T-helper 17 cell (primary cell): ENCODE results near the gene DAPK3. TPM values are rescaled to one million over a fixed set of nuclear protein-coding genes. Genes with fewer than 3 reads are reported as not detected.
"Not testable (repeated sequence)": the region's sequence is repeated elsewhere in the genome, so short reads cannot be mapped to it uniquely, and the experiment has no call there.

ENCODE experiments used
- ATAC-seq: fragments of 150-1000 bp; cut with Tn5 transposase; 2 replicates; pipeline ENCODE4 v1.10.0; 2021; ENCODE audit warnings: mild to moderate bottlenecking, moderate library complexity
- DNase-seq, 3 donors: peaks; one replicate each; pipeline versions ENCODE4 v3.0.0 to v3.0.0-alpha.2; 2020 to 2021
- H3K9me3 ChIP-seq: one replicate; pipeline ENCODE4 v1.7.0; 2013; ENCODE audit warnings: low read length, mild to moderate bottlenecking; ENCODE audit not compliant: control insufficient read depth, poor library complexity, severe bottlenecking
- H3K27ac Mint-ChIP-seq: one replicate; pipeline ENCODE4 v1.8.0; 2022; ENCODE audit warnings: mild to moderate bottlenecking, moderate library complexity, mixed read lengths
- H3K27me3 Mint-ChIP-seq: one replicate; pipeline ENCODE4 v1.8.0; 2022; ENCODE audit warnings: mixed read lengths
- H3K36me3 Mint-ChIP-seq: one replicate; pipeline ENCODE4 v1.8.0; 2022; ENCODE audit warnings: low read depth, mixed read lengths
- H3K4me1 Mint-ChIP-seq: one replicate; pipeline ENCODE4 v1.8.0; 2022; ENCODE audit warnings: mild to moderate bottlenecking, mixed read lengths
- H3K4me3 Mint-ChIP-seq: one replicate; pipeline ENCODE4 v1.8.0; 2022; ENCODE audit warnings: mild to moderate bottlenecking, moderate library complexity, mixed read lengths
- total RNA-seq, 4 donors: library from RNA in 2 of 4; stranded (reverse) in 2 of 4; gene quantifications; one replicate each; pipeline ENCODE4 v1.2.3 and lab custom pipeline; 2022 to 2026

DAPK3 gene
- total RNA-seq, 2 donors from 2014 or later, result 28.7 to 31.3 TPM

DNA sequence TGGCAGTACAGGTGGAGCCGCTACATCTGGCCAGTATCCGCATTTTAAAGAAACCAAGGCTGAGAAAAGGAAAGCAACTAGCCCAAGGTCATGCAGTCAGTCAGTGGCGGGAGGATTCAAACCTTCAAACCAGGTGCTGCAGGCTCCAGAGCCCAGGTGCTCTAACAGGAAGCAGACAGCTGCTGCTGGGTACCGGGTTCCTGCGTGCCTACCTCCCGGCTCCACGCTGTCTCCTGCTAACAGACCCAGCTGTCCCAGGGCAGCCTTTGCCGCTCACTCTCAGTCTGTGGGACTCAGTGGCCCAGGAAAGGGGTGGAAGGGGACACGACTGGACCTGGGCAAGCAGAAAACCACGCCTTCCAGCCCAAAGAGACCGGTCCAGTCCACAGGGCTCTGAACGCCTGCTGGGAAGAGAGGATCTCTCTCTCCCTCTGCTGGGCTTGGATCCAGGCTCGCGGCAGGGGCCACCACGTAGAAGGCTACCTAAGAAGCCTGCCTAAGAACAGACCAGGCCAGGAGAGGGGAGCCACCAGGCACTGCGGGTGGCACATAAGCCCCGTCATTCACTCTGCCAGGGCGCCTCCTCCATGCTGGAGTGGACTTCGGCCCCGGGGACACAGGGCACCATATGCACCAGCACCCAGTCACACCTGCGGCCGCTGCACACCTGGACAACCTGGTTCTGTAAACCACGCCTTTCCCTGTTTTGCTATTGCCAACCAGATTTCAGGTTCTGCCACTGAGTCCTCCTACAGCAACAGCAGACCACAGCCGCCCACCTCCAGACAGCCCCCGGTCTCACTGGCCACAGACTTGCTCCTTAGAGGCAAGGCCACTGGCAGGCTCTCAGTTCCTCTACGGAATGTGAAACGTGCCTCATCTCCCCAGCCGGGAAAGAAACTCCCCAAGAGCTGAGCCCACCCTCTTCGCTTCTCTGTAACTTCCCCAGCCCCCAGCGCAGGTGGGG lies 4.6 kb downstream of the DAPK3 start:
- peaks cover 7% of the 10 kb centered on the region for H3K36me3 Mint-ChIP-seq
- no peaks in the 10 kb centered on the region for H3K27me3 Mint-ChIP-seq
- H3K4me1 Mint-ChIP-seq, result peaks cover 18% of the 10 kb centered on the region
- no peak overlapping the region for H3K4me3 Mint-ChIP-seq
- no peak overlapping the region for H3K27ac Mint-ChIP-seq
- no peaks in the 10 kb centered on the region for H3K9me3 ChIP-seq
- DNase-seq (no peak), ATAC-seq (no peak)

DNA sequence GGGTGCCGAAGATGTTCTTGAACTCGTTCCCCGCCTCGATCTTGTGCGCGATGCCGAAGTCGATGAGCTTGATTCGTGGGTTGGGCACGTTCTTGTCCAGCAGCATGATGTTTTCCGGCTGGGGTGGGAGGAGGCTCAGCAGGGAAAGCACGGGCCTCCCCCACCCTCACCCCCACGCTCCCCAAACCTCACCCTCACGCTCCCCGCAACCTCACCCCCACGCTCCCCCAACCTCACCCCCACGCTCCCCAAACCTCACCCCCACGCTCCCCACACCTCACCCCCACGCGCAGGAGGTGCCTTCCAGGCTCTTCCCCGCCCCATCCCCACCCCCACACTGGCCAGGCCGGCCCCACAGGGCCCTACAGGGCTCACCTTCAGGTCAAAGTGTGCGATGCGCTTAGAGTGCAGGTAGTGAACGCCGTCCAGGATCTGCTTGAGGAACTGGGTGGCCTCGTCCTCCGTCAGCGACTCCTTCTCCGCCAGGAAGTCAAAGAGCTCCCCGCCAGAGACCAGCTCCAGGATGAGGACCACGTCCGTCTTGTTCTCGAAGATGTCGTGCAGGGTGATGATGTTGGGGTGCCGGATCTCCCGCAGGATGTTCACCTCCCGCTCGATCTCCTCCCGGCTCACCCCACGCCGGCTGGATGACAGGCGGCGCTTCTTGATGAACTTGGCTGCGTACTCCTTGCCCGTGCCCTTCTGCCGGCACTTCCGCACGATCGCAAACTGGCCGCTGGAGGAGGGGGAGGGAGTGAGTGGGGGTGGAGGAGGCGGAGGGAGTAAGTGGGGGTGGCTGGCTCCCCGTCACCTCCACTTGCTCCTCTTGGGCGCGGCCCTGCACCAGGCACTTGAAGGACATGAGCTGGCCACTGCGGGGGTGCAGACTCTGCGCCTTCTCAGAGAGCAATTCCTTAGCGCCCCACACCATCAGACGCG lies 6.4 kb downstream of the DAPK3 start:
- H3K27ac Mint-ChIP-seq, result no peak overlapping the region
- H3K4me3 Mint-ChIP-seq, result no peak overlapping the region
- H3K9me3 ChIP-seq, result no peaks in the 10 kb centered on the region
- peaks cover 5% of the 10 kb centered on the region for H3K36me3 Mint-ChIP-seq
- H3K4me1 Mint-ChIP-seq, result peaks cover 5% of the 10 kb centered on the region
- DNase-seq, result no peak
- no peaks in the 10 kb centered on the region for H3K27me3 Mint-ChIP-seq
- no peak for ATAC-seq

DNA sequence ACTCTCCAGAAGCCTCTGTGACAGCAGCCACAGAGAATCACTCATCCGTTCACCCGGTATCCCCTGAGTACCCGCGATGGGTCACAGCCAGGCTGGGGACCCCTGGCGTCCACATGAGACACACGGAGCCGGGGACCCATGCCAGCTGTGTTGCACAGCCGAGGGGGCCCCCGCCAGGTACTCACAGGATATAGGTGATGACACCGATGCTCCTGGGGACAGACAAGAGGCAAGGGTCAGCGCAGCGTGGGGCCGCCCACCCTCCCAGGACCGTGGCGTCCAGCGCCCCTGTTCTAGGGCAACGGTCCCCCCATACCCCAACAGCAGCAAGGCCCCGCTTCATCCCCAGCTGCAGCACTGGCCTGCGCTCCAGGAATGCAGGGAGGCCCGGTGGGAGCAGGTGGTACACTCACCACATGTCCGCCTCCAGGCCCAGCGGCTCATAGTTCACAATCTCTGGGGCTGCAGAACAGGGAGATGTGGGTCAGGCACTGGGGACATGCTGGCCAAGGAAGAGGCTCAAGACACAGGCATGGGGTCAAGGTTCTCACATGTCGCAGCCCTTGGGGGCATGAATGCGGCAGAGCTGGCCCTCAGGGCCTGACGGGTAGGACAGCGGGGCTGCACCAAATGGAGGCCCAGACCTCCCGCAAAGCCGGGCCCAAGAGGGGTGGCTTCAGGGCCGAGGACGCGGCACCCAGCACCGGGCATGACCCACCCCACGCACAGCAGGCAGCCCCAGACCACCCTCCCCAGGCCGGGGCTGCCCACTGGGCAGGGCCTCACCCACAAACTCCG lies 7.2 kb downstream of the DAPK3 start:
- Mint-ChIP-seq H3K36me3 (peaks cover 5% of the 10 kb centered on the region), H3K4me3 (no peak overlapping the region), H3K27me3 (no peaks in the 10 kb centered on the region), H3K4me1 (peaks cover 2% of the 10 kb centered on the region), H3K27ac (no peak overlapping the region)
- DNase-seq (no peak), ATAC-seq (no peak)
- no peaks in the 10 kb centered on the region for H3K9me3 ChIP-seq

DNA sequence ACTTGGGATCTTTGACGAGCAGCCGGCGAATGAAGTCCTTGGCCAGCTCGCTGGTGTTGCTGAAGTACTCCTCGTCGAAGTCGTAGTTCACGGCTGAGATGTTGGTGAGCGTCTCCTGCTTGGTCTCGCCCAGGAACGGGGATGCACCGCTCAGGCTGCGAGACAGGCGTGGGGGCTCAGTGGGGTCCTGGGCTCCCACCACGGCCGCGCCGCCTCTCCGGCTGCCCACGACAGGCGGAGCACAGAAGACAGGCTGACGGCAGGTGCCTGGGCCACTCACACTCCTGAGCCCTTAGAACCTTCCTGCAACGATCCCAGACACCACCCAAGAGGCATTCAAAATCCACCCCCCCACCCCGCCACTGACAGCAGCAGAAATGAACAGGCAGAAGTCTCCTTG lies 9.9 kb downstream of the DAPK3 start:
- H3K4me3 Mint-ChIP-seq, result no peak overlapping the region
- H3K36me3 Mint-ChIP-seq, result peaks cover 2% of the 10 kb centered on the region
- ATAC-seq (no peak), DNase-seq (no peak)
- no peaks in the 10 kb centered on the region for H3K4me1 Mint-ChIP-seq
- no peak overlapping the region for H3K27ac Mint-ChIP-seq
- H3K27me3 Mint-ChIP-seq, result no peaks in the 10 kb centered on the region
- H3K9me3 ChIP-seq, result no peaks in the 10 kb centered on the region

DNA sequence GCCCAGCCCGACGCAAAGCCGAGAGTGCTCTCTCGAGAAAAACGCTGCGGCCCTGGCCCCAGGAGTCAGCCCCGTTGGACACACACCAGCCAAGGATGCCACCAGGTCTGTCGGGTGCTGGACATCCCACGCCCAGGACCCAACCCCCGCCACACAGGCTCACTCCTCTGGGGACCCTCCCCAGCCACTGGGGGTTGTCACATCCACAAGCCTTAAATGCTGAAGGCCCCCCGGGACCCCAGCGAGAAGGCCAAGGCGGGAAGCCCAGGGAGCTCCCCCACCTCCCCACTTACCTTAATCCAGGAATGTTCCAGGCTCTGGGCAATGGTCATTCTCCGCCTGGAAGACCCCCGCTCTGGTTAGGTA lies 11.2 kb downstream of the DAPK3 start:
- ATAC-seq (no peak), DNase-seq (no peak)
- H3K9me3 ChIP-seq, result no peaks in the 10 kb centered on the region
- H3K4me3 Mint-ChIP-seq, result no peak overlapping the region
- H3K27ac Mint-ChIP-seq, result no peak overlapping the region
- peaks cover 2% of the 10 kb centered on the region for H3K36me3 Mint-ChIP-seq
- peaks cover under 1% of the 10 kb centered on the region for H3K4me1 Mint-ChIP-seq
- H3K27me3 Mint-ChIP-seq, result no peaks in the 10 kb centered on the region

DNA sequence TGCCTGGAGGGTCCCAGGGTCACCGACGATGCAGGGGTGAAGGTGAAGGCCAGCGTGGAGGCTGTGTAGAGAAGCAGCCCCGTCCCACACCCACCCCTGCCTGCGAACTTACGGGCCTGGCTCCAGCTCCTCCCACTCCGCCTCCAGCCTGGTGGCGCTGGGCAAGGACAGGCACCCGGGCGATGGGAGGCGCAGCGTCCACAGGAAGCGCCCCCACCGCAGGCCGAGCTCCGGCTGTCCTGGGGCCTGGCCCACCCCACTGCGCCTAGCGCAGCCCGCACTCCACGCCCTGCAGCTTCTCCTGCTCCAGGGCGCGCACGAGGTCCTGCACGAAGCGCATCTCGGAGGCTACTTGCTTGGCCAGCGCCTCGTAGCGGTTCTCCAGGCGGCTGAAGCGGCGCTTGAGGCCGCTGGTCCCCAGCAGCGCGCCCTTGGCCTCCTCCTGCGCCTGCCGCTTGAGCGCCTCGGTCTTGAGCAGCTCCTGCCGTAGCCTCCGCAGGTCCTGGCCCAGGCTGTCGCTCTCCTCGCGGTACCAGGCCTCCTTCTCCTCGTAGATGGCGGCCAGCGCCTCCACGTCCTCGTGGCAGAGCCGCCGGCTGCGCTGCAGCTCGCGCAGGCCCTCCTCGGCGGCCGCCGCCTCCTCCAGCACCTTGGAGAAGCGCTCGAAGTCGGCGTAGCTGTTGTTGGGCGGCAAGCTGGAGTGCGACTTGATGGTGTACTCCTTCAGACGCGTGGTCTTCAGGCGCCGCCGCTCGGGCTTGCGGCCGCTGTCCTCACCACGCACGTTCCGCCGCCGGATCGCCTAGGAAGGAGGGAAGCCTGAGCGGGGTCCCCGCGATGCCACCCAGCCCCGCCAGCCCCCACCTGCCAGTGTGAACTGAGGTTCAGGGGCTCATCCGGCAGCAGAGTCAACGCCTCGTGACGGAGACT lies 11.8 kb downstream of the DAPK3 start:
- Mint-ChIP-seq H3K36me3 (peaks cover 2% of the 10 kb centered on the region), H3K4me1 (peaks cover 2% of the 10 kb centered on the region), H3K27ac (no peak overlapping the region), H3K4me3 (no peak overlapping the region), H3K27me3 (no peaks in the 10 kb centered on the region)
- ATAC-seq (no peak), DNase-seq (no peak)
- no peaks in the 10 kb centered on the region for H3K9me3 ChIP-seq

DNA sequence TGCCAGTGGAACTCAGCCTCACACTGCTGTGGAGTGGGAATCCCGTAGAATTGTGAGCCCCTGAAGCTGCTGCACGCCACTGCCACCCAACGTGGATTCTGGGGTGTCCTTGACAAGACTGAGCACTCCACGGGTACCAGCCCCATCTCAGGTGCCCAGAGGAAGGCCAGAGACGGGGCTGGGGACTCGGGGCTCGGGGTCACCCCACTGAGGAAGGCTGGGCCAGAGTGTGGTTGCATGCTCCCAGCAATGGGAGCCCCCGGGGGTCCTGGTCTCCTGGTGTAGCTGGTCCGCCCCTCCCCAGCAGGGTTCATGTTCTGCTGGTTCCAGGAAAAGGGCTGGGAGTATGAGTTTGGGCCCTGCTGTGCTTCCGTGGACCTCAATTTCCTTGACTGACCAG lies 15.2 kb downstream of the DAPK3 start:
- Mint-ChIP-seq H3K4me1 (peaks cover 10% of the 10 kb centered on the region), H3K4me3 (no peak overlapping the region), H3K27me3 (peaks cover 12% of the 10 kb centered on the region), H3K27ac (no peak overlapping the region), H3K36me3 (no peaks in the 10 kb centered on the region)
- no peak for ATAC-seq
- no peak for DNase-seq
- H3K9me3 ChIP-seq, result no peaks in the 10 kb centered on the region

DNA sequence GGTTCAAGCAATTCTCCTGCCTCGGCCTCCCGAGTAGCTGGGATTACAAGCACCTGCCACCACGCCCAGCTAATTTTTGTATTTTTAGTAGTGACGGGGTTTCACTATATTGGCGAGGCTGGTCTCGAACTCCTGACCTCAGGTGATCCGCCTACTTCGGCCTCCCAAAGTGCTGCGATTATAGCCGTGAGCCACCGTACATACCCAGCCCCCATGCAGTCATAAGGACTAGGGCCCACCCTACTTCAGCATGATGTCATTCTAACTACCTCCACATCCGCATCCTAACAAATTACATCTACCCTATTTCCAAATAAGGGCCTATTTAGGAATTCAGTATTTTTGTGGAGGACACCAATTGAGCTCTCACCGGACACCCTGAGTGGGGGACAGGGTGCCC lies 15.6 kb downstream of the DAPK3 start:
- Mint-ChIP-seq H3K27ac (peak overlapping the region; percentile 34), H3K27me3 (peaks cover 12% of the 10 kb centered on the region), H3K4me1 (peaks cover 10% of the 10 kb centered on the region)
- ATAC-seq, DNase-seq, H3K4me3 Mint-ChIP-seq, H3K9me3 ChIP-seq, H3K36me3 Mint-ChIP-seq: not testable (repeated sequence)

DNA sequence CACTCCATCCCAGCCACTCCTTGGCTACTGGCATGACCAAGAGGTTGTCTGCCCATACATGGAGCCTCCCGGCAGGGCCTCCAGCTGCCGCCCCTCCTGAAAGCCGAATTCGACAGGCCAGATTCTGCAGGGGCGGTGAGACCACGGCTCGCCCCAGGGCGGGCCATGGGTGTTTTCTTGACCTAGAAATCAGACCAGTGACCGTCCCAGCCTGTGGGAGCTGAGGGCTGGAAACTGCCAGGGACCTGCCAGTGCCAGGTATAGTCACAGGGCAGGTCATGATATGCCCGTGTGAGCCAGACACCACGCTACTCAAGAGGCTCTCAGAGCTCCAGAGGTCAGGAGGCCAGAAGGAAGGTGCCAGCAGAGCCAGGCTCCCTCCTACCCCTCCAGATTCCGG lies 16.8 kb downstream of the DAPK3 start:
- ATAC-seq (no peak), DNase-seq (no peak)
- Mint-ChIP-seq H3K27me3 (peaks cover 12% of the 10 kb centered on the region), H3K4me1 (peaks cover 10% of the 10 kb centered on the region), H3K27ac (no peak overlapping the region), H3K36me3 (no peaks in the 10 kb centered on the region), H3K4me3 (no peak overlapping the region)
- no peaks in the 10 kb centered on the region for H3K9me3 ChIP-seq

DNA sequence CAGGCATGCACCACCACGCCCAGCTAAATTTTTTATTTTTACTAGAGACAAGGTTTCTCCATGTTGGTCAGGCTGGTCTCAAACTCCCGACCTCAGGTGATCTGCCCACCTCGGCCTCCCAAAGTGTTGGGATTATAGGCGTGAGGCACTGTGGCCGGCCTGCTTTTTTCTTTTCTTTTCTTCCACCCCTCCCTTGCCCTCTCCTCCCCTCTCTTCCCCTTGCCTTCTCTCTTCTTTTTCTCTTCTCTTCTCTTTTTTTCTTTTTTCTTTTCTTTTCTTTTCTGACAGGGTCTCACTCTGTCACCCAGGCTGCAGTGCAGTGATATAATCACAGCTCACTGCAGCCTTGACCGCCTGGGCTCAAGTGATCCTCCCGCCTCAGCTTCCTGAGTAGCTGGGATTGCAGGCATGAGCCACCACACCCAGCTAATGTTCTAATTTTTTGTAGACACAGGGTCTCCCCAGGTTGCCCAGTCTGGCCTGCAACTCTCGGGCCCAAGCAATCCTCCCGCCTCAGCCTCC lies 18.1 kb downstream of the DAPK3 start:
- H3K4me3 Mint-ChIP-seq, H3K36me3 Mint-ChIP-seq, DNase-seq, ATAC-seq, H3K9me3 ChIP-seq: not testable (repeated sequence)
- H3K4me1 Mint-ChIP-seq, result peaks cover 10% of the 10 kb centered on the region
- H3K27me3 Mint-ChIP-seq, result peaks cover 12% of the 10 kb centered on the region
- peak overlapping the region; percentile 45 for H3K27ac Mint-ChIP-seq

DNA sequence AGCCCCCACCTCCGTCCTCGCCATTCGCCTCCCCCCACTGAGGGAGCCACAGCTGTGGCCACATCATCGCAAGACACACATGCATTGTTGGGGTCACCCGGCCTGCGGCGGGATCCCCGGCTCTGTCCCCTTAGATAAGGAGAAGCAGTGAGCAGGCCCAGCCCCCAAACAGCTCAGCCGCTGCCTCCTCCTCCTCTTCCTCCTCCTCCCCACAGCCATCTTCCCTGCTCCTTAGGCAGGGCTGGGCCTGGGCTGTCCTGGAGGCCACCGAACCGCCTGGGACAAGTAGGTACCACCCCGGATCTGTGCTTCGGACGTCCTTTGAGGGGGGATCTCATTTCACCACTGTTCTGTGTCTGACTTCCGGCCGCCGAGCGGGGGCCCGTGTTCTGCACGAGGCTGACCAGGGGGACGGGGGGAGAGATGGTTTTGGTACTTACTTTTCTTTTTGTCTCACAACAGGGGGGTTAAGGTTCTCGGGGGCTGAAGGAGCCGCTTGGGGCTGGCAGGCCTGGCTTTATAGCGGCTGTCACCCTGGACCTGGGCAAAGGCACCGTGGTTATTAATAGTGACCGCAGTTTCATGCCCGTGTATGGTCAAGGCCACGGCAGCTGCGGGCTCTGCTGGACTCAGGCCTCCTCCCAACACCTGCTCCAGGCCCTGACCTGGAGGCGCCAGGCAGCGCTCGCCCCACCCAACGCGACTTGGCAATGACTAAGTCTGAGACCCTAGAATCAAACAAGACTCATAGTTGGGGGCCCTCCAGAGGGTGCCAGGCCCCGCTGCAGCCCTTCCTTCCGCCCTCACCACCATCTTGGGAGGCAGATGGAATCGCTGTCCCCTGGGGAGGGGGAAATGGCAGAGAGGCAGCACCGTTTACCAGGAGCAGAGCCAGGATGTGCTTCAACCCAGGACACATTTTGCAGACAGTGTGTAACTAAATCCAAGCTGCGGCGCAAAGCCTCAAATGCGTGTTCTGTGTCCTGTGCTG lies 19.7 kb downstream of the DAPK3 start:
- H3K9me3 ChIP-seq, result no peaks in the 10 kb centered on the region
- DNase-seq, result no peak
- Mint-ChIP-seq H3K4me3 (no peak overlapping the region), H3K27ac (no peak overlapping the region), H3K4me1 (peaks cover 10% of the 10 kb centered on the region), H3K27me3 (peaks cover 12% of the 10 kb centered on the region), H3K36me3 (no peaks in the 10 kb centered on the region)
- ATAC-seq, result no peak
